Spleen (tissue), 7 donors: Measurements from ENCODE around the gene NFIA.

Experiments
- POLR2A ChIP-seq, 3 donors: fragments of 450-650 bp; IDR thresholded peaks; one replicate each; pipeline ENCODE4 v1.5.1; 2017; ENCODE audit warnings: antibody characterized with exemption in 3 of 3, mild to moderate bottlenecking in 1 of 3
- TF ChIP-seq, protein P1 (sequence below), 11 experiments: fragments of 200-600 bp in 7 of 11; fragments of 450-650 bp in 4 of 11; sonication (generic) in 4 of 11; IDR thresholded peaks in 8 of 11; conservative IDR thresholded peaks in 3 of 11; 1 replicate in 7 of 11; 2 replicates in 4 of 11; pipeline versions ENCODE4 v1.4.0 to v1.8.0; 2016 to 2021; ENCODE audit warnings: antibody characterized with exemption in 11 of 11, inconsistent platforms in 4 of 11, mild to moderate bottlenecking in 1 of 11
- donor health status: DM: no; HTN: no; CAD: no; lungs with moderate emphysema.
- donor health status: DM: no; HTN: no; CAD: no.
- donor health status: DM: no; HTN: no; CAD: no.

DNA sequence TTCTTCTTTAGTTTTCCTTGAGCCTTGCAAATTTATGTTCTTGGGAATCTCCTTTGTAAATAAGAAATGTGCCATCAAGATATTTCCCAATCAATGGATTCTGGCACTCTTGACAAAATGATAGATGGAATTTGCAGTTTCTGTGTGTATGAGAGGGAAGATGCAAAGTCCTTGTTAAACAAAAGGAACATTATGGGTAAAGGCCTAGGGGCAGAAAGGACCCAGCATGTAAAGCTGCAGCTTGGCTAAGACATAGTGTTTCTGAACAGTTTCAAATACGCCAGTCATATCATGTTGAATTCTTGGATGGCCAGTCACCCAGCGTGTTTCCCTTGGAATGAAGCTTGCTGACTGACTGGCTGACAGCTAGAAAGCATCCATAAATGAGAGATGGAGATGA lies 210.8 kb downstream of the NFIA start:
- TF ChIP-seq, protein P1, sequence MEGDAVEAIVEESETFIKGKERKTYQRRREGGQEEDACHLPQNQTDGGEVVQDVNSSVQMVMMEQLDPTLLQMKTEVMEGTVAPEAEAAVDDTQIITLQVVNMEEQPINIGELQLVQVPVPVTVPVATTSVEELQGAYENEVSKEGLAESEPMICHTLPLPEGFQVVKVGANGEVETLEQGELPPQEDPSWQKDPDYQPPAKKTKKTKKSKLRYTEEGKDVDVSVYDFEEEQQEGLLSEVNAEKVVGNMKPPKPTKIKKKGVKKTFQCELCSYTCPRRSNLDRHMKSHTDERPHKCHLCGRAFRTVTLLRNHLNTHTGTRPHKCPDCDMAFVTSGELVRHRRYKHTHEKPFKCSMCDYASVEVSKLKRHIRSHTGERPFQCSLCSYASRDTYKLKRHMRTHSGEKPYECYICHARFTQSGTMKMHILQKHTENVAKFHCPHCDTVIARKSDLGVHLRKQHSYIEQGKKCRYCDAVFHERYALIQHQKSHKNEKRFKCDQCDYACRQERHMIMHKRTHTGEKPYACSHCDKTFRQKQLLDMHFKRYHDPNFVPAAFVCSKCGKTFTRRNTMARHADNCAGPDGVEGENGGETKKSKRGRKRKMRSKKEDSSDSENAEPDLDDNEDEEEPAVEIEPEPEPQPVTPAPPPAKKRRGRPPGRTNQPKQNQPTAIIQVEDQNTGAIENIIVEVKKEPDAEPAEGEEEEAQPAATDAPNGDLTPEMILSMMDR (IDR thresholded peaks at IDR 0.05 in 8 of 11, conservative IDR thresholded peaks at IDR 0.05 in 3 of 11) = no peak
- TF ChIP-seq POLR2A (IDR thresholded peaks at IDR 0.05) = no peak
